HepG2 (cell line): Measurements from ENCODE around the gene MSMB. TPM values are rescaled to one million over a fixed set of nuclear protein-coding genes. Genes with fewer than 3 reads are reported as not detected.

Source experiments
- ATF5 ChIP-seq: sonication (generic); formaldehyde crosslinking; IDR thresholded peaks from 2 replicates; pipeline ENCODE4 v1.4.0; 2020; ENCODE audit warnings: mild to moderate bottlenecking, low read depth, missing genetic modification reagents
- CHCHD3 ChIP-seq: sonication (generic); formaldehyde crosslinking; IDR thresholded peaks from 2 replicates; pipeline ENCODE4 v1.8.0; 2022; ENCODE audit warnings: mild to moderate bottlenecking, missing genetic modification reagents, moderate library complexity
- FLYWCH1 ChIP-seq: sonication (generic); formaldehyde crosslinking; IDR thresholded peaks from 2 replicates; pipeline ENCODE4 v1.8.1; 2023; ENCODE audit warnings: mild to moderate bottlenecking, missing genetic modification reagents
- FOXC1 ChIP-seq: sonication (generic); formaldehyde crosslinking; IDR thresholded peaks from 2 replicates; pipeline ENCODE4 v1.8.0; 2022; ENCODE audit warnings: mild to moderate bottlenecking, missing genetic modification reagents, borderline replicate concordance
- GLI4 ChIP-seq: sonication (generic); formaldehyde crosslinking; IDR thresholded peaks from 2 replicates; pipeline ENCODE4 v1.5.1; 2020; ENCODE audit warnings: missing genetic modification reagents, mild to moderate bottlenecking, moderate library complexity, borderline replicate concordance
- GMEB1 ChIP-seq: sonication (generic); formaldehyde crosslinking; IDR thresholded peaks from 2 replicates; pipeline ENCODE4 v1.5.1; 2020; ENCODE audit warnings: missing genetic modification reagents, mild to moderate bottlenecking, borderline replicate concordance
- MEF2D ChIP-seq: sonication (generic); formaldehyde crosslinking; IDR thresholded peaks from 2 replicates; pipeline ENCODE4 v1.5.1; 2020; ENCODE audit warnings: mild to moderate bottlenecking, missing genetic modification reagents
- NFE2L1 ChIP-seq: sonication (generic); formaldehyde crosslinking; IDR thresholded peaks from 2 replicates; pipeline ENCODE4 v1.4.0; 2020; ENCODE audit warnings: missing genetic modification reagents, mild to moderate bottlenecking, borderline replicate concordance
- PHB2 ChIP-seq: fragments of 450-650 bp; IDR thresholded peaks from 2 replicates; pipeline ENCODE4 v1.6.1; 2018; ENCODE audit not compliant: partially characterized antibody
- RELA ChIP-seq: sonication (generic); formaldehyde crosslinking; IDR thresholded peaks from 2 replicates; pipeline ENCODE4 v1.4.0; 2020; ENCODE audit warnings: missing genetic modification reagents
- SATB2 ChIP-seq: sonication (generic); formaldehyde crosslinking; IDR thresholded peaks from 2 replicates; pipeline ENCODE4 v1.5.0; 2020; ENCODE audit warnings: missing genetic modification reagents
- TCF7L2 ChIP-seq: IDR thresholded peaks from 2 replicates; pipeline ENCODE4 v1.6.1; 2011; ENCODE audit warnings: mild to moderate bottlenecking, low read depth, low read length, moderate library complexity
- THAP11 ChIP-seq: IDR thresholded peaks from 2 replicates; pipeline ENCODE4 v1.6.1; 2016; ENCODE audit warnings: missing biosample characterization, missing genetic modification reagents
- ZFP36L2 ChIP-seq: sonication (generic); formaldehyde crosslinking; IDR thresholded peaks from 2 replicates; pipeline ENCODE4 v1.4.0; 2020; ENCODE audit warnings: missing genetic modification reagents
- ZNF24 ChIP-seq: fragments of 450-650 bp; IDR thresholded peaks from 2 replicates; pipeline ENCODE4 v1.6.1; 2017; ENCODE audit warnings: antibody characterized with exemption, mild to moderate bottlenecking
- ZNF441 ChIP-seq: sonication (generic); formaldehyde crosslinking; IDR thresholded peaks from 2 replicates; pipeline ENCODE4 v1.7.0; 2021; ENCODE audit warnings: missing genetic modification reagents, borderline replicate concordance
- ZNF678 ChIP-seq: sonication (generic); formaldehyde crosslinking; IDR thresholded peaks from 2 replicates; pipeline ENCODE4 v1.4.0; 2020; ENCODE audit warnings: mild to moderate bottlenecking, missing genetic modification reagents
- polyA plus RNA-seq, 8 experiments: library from polyadenylated mRNA; depleted of rRNA in 3 of 8; stranded (reverse) in 7 of 8; unstranded in 1 of 8; fragments of >200 nt; fragmentation: Illumina TruSeq in 4 of 8; extraction: Trizol in 4 of 8; gene quantifications; 2 replicates each; pipeline versions ENCODE4 v1.2.1 to v1.2.3, GENCODE V29; 2011 to 2016; ENCODE audit warnings: low read depth in 4 of 8, missing spikeins in 1 of 8, mixed read lengths in 1 of 8; ENCODE audit not compliant: insufficient read depth in 1 of 8
- total RNA-seq, 5 experiments: library from RNA; depleted of rRNA; stranded (reverse); fragments of >200 nt; fragmentation: Illumina TruSeq; extraction: Trizol; gene quantifications; 2 replicates each; pipeline ENCODE4 v1.2.3, GENCODE V29; 2016; ENCODE audit warnings: low read depth in 1 of 5
- TF ChIP-seq, protein P1 (sequence below): sonication (generic); formaldehyde crosslinking; IDR thresholded peaks from 2 replicates; pipeline ENCODE4 v1.4.0; 2020; ENCODE audit warnings: missing genetic modification reagents, borderline replicate concordance
- TF ChIP-seq, protein P2 (sequence below): conservative IDR thresholded peaks from 2 replicates; pipeline ENCODE4 v1.6.1; 2018; ENCODE audit warnings: missing genetic modification reagents
- TF ChIP-seq, protein P3 (sequence below): sonication (generic); formaldehyde crosslinking; IDR thresholded peaks from 2 replicates; pipeline ENCODE4 v1.5.0; 2020; ENCODE audit warnings: mild to moderate bottlenecking, missing genetic modification reagents

MSMB gene
- total and polyA plus RNA-seq, 2 of the 13 experiments (the other 11 are each of a cell fraction or from before 2014, with no cell fraction given), result 0.84 TPM; not detected in 1

- TF ChIP-seq, protein P1, sequence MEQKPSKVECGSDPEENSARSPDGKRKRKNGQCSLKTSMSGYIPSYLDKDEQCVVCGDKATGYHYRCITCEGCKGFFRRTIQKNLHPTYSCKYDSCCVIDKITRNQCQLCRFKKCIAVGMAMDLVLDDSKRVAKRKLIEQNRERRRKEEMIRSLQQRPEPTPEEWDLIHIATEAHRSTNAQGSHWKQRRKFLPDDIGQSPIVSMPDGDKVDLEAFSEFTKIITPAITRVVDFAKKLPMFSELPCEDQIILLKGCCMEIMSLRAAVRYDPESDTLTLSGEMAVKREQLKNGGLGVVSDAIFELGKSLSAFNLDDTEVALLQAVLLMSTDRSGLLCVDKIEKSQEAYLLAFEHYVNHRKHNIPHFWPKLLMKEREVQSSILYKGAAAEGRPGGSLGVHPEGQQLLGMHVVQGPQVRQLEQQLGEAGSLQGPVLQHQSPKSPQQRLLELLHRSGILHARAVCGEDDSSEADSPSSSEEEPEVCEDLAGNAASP (CRISPR knock-in tag), result peak; percentile 93
- TF ChIP-seq, protein P2, sequence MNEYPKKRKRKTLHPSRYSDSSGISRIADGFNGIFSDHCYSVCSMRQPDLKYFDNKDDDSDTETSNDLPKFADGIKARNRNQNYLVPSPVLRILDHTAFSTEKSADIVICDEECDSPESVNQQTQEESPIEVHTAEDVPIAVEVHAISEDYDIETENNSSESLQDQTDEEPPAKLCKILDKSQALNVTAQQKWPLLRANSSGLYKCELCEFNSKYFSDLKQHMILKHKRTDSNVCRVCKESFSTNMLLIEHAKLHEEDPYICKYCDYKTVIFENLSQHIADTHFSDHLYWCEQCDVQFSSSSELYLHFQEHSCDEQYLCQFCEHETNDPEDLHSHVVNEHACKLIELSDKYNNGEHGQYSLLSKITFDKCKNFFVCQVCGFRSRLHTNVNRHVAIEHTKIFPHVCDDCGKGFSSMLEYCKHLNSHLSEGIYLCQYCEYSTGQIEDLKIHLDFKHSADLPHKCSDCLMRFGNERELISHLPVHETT (CRISPR knock-in tag), result 0 out of 2 replicates have a peak, but pooled peaks have one; percentile 37
- TF ChIP-seq NFE2L1 (CRISPR knock-in tag), result no peak
- TF ChIP-seq GLI4 (CRISPR knock-in tag), result no peak
- peak; percentile 62; the same call in 1 of the 2 replicates for TF ChIP-seq ZNF441
- TF ChIP-seq ZNF678 (CRISPR knock-in tag), result no peak
- TF ChIP-seq FLYWCH1, result no peak
- peak; percentile 90 for TF ChIP-seq MEF2D
- peak; percentile 55; the same call in 1 of the 2 replicates for TF ChIP-seq CHCHD3 (CRISPR knock-in tag)
- TF ChIP-seq GMEB1, result peak; percentile 72; the same call in 1 of the 2 replicates
- TF ChIP-seq PHB2, result no peak
- TF ChIP-seq ZFP36L2, result no peak
- peak; percentile 87; the same call in 1 of the 2 replicates for TF ChIP-seq FOXC1
- TF ChIP-seq, protein P3, sequence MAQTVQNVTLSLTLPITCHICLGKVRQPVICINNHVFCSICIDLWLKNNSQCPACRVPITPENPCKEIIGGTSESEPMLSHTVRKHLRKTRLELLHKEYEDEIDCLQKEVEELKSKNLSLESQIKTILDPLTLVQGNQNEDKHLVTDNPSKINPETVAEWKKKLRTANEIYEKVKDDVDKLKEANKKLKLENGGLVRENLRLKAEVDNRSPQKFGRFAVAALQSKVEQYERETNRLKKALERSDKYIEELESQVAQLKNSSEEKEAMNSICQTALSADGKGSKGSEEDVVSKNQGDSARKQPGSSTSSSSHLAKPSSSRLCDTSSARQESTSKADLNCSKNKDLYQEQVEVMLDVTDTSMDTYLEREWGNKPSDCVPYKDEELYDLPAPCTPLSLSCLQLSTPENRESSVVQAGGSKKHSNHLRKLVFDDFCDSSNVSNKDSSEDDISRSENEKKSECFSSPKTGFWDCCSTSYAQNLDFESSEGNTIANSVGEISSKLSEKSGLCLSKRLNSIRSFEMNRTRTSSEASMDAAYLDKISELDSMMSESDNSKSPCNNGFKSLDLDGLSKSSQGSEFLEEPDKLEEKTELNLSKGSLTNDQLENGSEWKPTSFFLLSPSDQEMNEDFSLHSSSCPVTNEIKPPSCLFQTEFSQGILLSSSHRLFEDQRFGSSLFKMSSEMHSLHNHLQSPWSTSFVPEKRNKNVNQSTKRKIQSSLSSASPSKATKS (CRISPR knock-in tag), result no peak
- TF ChIP-seq SATB2 (CRISPR knock-in tag), result peak; percentile 52; the same call in 1 of the 2 replicates
- peak; percentile 72 for TF ChIP-seq THAP11 (CRISPR knock-in tag)
- TF ChIP-seq RELA (CRISPR knock-in tag), result peak; percentile 66; the same call in 1 of the 2 replicates
- TF ChIP-seq ZNF24, result no peak
- no peak for TF ChIP-seq ATF5
- no peak for TF ChIP-seq TCF7L2
These were observed 22.9 kb downstream of the MSMB start (continued) for GRCh38 chr10:46022978-46023702.
